ENCODE data around the gene TEX50. TPM values are rescaled to one million over a fixed set of nuclear protein-coding genes. Genes with fewer than 3 reads are reported as not detected.
"Not testable (repeated sequence)": the region's sequence is repeated elsewhere in the genome, so short reads cannot be mapped to it uniquely, and the experiment has no call there.

Gene TEX50
- not detected in 2 replicates for total RNA-seq (2014; rRNA removed; shearing (Covaris generic))
- not detected in 2 replicates for polyA plus RNA-seq (2016; fragmentation: Nextera tagmentation; extraction: Ambion mirVana)

DNA sequence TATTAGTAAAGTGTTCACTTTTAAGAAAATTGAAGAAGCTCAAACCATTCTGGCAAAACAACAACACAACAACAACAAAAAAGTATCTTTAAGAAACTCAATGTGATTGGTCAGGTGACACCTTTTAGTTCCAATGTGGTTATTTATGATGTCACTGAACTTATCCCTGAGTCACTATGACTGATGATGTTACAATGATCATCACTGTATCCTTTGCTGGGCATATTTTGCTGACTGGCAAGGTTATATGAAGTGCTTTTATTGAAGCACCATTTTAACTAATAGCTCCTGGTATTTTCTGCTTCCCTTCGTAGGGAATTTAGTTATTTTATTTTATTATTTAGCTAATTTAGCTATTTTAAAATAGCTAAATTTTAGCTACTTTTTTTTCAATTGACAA, at the start of gene TEX50:
TEX50 (plus strand) TSS at position 223 of the 400 bp plus-strand sequence. CDS start 184 bp downstream, outside the sequence.
- Histone ChIP-seq H3K27me3 (replicated peaks; ENCODE audit: insufficient read depth) (no peaks in the 10 kb centered on the region), H3K4me1 (ENCODE audit: insufficient read depth) (no peaks in the 10 kb centered on the region), H4K20me1 (ENCODE audit: insufficient read depth) (no peaks in the 10 kb centered on the region), H3K9ac (no peak within 1 kb of the TSS), H3K9me2 (ENCODE audit: insufficient read depth) (no peaks in the 10 kb centered on the region), H3K79me2 (ENCODE audit: insufficient read depth) (no peaks in the 10 kb centered on the region), H2AFZ (no peak within 1 kb of the TSS), H3F3A (ENCODE audit: insufficient read depth) (no peaks in the 10 kb centered on the region), H3K4me2 (ENCODE audit: unreplicated experiment) (no peak within 1 kb of the TSS), H3K27ac (no peak within 1 kb of the TSS), H3K9me3 (ENCODE audit: low read depth) (no peaks in the 10 kb centered on the region), H3K36me3 (ENCODE audit: low read depth) (no peaks in the 10 kb centered on the region), H3K4me3 (no peak within 1 kb of the TSS)
- TF ChIP-seq EZH2phosphoT487 (IDR thresholded peaks at IDR 0.05; ENCODE audit: insufficient read depth, low read depth) = no peak
- TF ChIP-seq EZH2 (IDR thresholded peaks at IDR 0.05; ENCODE audit: insufficient read depth, poor library complexity, severe bottlenecking) = no peak
- in situ Hi-C loops (cut with MboI) = no loop called here
- DNase-seq = peak; percentile 1
- 41 to 51% methylated on average over 1 of the region's 1 CpG for WGBS, 2 experiments (ENCODE audit: low coverage in 1 of 2, low lambda C conversion rate in 2 of 2, missing lambda C conversion rate in 2 of 2)

DNA sequence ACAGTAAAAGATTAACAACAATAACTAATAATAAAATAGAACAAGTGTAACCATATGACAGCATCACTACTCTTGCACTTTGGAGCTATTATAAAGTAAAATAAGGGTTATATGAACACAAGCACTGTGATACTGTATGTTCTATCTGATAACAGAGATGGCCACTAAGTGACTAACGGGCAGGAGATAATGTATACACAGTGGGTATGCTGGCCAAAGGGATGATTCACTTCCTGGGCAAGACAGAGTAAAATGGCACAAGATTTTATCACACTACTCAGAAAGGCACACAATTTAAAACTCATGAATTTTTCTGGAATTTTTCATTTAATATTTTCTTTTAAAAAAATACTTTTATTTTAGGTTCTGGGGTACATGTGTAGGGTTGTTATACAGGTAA, 44.6 kb upstream of the TEX50 start:
- Histone ChIP-seq H3K9me2 (ENCODE audit: insufficient read depth) (no peaks in the 10 kb centered on the region), H3K27me3 (replicated peaks; ENCODE audit: insufficient read depth) (no peaks in the 10 kb centered on the region), H2AFZ (no peak overlapping the region), H3K9ac (no peak overlapping the region), H3K9me3 (ENCODE audit: low read depth) (no peaks in the 10 kb centered on the region), H3K4me3 (no peak overlapping the region), H3K36me3 (ENCODE audit: low read depth) (no peaks in the 10 kb centered on the region), H3K4me2 (ENCODE audit: unreplicated experiment) (no peak overlapping the region), H3F3A (ENCODE audit: insufficient read depth) (no peaks in the 10 kb centered on the region), H3K79me2 (ENCODE audit: insufficient read depth) (no peaks in the 10 kb centered on the region), H3K4me1 (ENCODE audit: insufficient read depth) (no peaks in the 10 kb centered on the region), H3K27ac (no peak overlapping the region), H4K20me1 (ENCODE audit: insufficient read depth) (no peaks in the 10 kb centered on the region)
- DNase-seq = peak; percentile 7
- no peak for TF ChIP-seq EZH2phosphoT487 (IDR thresholded peaks at IDR 0.05; ENCODE audit: insufficient read depth, low read depth)
- no peak for TF ChIP-seq EZH2 (IDR thresholded peaks at IDR 0.05; ENCODE audit: insufficient read depth, poor library complexity, severe bottlenecking)
- WGBS, 2 experiments (ENCODE audit: low coverage in 1 of 2, low lambda C conversion rate in 2 of 2, missing lambda C conversion rate in 2 of 2) = 31 to 34% methylated on average over 1 of the region's 1 CpG
- in situ Hi-C loops (cut with MboI) = no loop called here

DNA sequence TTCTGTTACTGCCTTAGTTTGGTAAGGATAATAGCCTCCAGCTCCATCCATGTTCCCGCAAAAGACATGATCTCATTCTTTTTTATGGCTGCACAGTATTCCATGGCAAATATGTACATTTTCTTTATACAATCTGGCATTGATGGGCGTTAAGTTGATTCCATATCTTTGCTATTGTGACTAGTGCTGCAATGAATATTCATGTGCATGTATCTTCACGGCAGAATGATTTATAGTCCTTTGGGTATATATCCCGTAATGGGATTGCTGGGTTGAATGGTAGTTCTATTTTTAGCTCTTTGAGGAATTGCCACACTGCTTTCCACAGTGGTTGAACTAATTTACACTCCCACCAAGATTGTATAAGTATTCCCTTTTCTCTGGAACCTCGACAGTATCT, 44.0 kb upstream of the TEX50 start:
- H3K27ac ChIP-seq; H3K4me3 ChIP-seq; in situ Hi-C loops (cut with MboI); H3F3A ChIP-seq (ENCODE audit: insufficient read depth); H3K79me2 ChIP-seq (ENCODE audit: insufficient read depth); H2AFZ ChIP-seq; H3K9ac ChIP-seq; H3K27me3 ChIP-seq (replicated peaks; ENCODE audit: insufficient read depth); H3K4me1 ChIP-seq (ENCODE audit: insufficient read depth); H3K36me3 ChIP-seq (ENCODE audit: low read depth); H4K20me1 ChIP-seq (ENCODE audit: insufficient read depth); H3K9me3 ChIP-seq (ENCODE audit: low read depth); H3K4me2 ChIP-seq (ENCODE audit: unreplicated experiment); DNase-seq; H3K9me2 ChIP-seq (ENCODE audit: insufficient read depth): not testable (repeated sequence)
- 85% methylated on average over 5 of the region's 5 CpGs for WGBS, 2 experiments (ENCODE audit: low coverage in 1 of 2, low lambda C conversion rate in 2 of 2, missing lambda C conversion rate in 2 of 2)

GRCh38 chr1:173596097-173596825, 38.9 kb upstream of the TEX50 start:
- Histone ChIP-seq H3K4me2 (ENCODE audit: unreplicated experiment) (no peak overlapping the region), H3K4me3 (no peak overlapping the region), H2AFZ (no peak overlapping the region), H3K9me2 (ENCODE audit: insufficient read depth) (no peaks in the 10 kb centered on the region), H3K36me3 (ENCODE audit: low read depth) (no peaks in the 10 kb centered on the region), H3K9ac (no peak overlapping the region), H3K27ac (no peak overlapping the region), H3K79me2 (ENCODE audit: insufficient read depth) (no peaks in the 10 kb centered on the region), H3K27me3 (replicated peaks; ENCODE audit: insufficient read depth) (0 out of 2 replicates have a peak, but pooled peaks cover 3% of the 10 kb centered on the region), H4K20me1 (ENCODE audit: insufficient read depth) (no peaks in the 10 kb centered on the region), H3K9me3 (ENCODE audit: low read depth) (no peaks in the 10 kb centered on the region), H3F3A (ENCODE audit: insufficient read depth) (no peaks in the 10 kb centered on the region), H3K4me1 (ENCODE audit: insufficient read depth) (no peaks in the 10 kb centered on the region)
- 35 to 36% methylated on average over 3 of the region's 3 CpGs for WGBS, 2 experiments (ENCODE audit: low coverage in 1 of 2, low lambda C conversion rate in 2 of 2, missing lambda C conversion rate in 2 of 2)
- DNase-seq = no peak
- in situ Hi-C loops (cut with MboI) = no loop called here
- no peak for TF ChIP-seq EZH2 (IDR thresholded peaks at IDR 0.05; ENCODE audit: insufficient read depth, poor library complexity, severe bottlenecking)
- TF ChIP-seq EZH2phosphoT487 (IDR thresholded peaks at IDR 0.05; ENCODE audit: insufficient read depth, low read depth) = no peak

Data from GM23248 (cell line).